Suppressor macrophage (primary cell): Measurements from ENCODE around the gene NCK2.

ENCODE experiments used
- DNase-seq, 4 experiments: peaks; one replicate each; pipeline ENCODE4 v3.0.0-alpha.2; 2020 to 2022
- total RNA-seq, 17 experiments: gene quantifications; one replicate each; lab custom pipeline; 2026; ENCODE audit warnings: mixed read lengths in 6 of 17, inconsistent platforms in 3 of 17; lab: John Stamatoyannopoulos, UW

The NCK2 gene
- 16.8 to 165 (median 31.2) reads per million in 17 experiments for total RNA-seq

DNA sequence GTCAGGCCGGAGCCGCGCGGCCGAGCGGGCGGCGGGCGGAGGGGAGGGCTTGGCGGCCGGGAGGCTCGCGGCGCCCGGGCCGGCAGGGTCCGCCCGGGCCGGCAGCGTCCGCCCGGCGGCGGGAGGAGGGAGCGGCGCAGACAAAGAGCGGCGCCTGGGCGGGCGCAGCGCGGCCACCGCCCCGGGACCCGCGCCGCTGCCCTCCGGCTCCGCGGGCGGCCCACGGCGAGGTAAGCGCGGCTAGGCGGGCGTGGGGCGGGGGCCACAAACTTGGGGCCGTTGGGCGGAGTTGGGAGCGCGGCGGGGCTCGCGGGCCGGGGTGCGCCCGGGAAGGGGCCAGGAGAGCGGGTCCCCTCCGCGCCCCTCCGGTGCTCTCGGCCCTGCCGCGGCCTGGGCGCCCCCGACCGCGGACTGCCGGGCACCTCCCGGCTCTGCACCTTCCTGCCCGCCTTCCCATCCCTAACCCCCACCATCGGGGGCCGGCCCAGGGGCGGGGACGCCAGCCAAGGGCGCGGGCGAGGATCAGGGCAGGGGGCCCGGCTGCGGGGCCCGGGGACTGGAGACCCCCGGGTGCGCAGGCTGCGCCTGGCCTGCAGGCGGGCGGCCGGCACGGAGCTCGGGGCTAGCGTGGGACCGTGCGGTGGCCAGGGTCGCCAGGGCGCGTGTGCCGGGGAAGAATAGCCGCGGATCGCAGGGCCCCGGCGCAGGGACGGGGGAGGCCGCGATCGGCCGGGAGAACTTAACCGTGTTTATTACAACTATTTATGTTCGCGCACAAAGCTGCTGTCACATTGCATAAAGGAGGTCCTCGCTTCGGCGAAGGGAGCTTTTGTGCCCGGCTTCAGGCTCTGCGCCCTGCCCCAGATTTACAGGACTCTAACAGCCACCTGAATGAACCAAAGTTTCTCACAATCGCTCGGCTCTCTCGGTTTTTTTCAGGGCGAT is at the start of gene NCK2:
TSS of gene NCK2 (plus strand) at position 4 of the 945 bp plus-strand sequence. CDS start 110,152 bp downstream, outside the sequence.
- peak; percentile 15 to 59 (median 30) for DNase-seq

DNA sequence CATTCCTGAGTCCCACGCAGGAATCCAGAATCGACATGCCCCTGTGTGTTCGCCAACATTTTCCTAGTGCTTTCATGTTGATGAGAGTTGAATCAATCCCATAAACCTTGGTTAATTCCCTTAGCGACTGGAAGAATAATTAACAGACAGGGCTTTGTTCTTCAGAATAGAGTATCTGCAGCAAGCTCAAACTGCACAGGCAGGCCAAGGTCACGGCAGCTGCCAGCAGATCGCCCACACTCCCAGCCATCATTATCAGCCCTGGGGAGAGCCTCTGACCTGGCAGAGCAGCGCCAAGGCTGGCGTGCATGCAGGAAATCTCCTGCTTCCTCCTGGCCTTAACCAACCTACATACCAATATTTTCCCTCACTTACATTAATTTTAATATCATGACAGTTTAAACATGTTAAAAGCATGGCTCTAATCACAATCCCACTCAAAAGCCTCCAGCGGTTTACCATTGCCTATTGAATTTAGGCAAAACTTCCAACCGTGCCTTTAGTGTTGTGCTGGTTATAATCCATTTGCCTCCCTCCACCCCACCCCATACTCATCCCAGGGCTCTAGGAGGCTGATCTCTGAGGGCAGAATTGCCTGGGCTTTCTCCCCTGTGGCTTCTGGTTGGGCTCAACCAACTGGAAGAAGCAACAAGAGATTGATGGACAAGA is 46.8 kb upstream of the NCK2 start:
- no peak for DNase-seq

GRCh38 chr2:105698820-105699219 is 45.9 kb upstream of the NCK2 start:
- no peak for DNase-seq

DNA sequence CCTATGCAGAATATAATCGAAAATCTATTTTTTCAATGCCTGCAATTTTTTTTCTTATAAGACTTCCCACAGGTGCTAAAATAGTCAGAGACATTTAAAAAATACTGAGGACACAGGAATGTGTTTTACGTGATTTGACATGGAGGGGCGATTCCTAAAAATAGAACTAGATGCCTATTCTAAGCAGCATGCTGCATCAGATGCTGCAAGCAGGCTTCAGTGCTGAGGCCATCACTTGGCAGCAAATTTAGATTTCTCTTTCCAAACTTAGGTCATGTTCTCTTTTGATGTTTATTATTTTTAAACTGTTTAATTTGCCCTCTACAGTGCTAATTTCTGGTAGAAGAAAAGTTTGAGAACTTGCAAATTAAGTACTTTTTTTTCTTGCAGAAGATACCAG is 43.7 kb upstream of the NCK2 start:
- DNase-seq = no peak

- DNase-seq = no peak
These were observed 36.0 kb upstream of the NCK2 start for GRCh38 chr2:105708697-105709096.

- no peak for DNase-seq
These were observed 33.3 kb upstream of the NCK2 start for GRCh38 chr2:105711394-105711793.

DNA sequence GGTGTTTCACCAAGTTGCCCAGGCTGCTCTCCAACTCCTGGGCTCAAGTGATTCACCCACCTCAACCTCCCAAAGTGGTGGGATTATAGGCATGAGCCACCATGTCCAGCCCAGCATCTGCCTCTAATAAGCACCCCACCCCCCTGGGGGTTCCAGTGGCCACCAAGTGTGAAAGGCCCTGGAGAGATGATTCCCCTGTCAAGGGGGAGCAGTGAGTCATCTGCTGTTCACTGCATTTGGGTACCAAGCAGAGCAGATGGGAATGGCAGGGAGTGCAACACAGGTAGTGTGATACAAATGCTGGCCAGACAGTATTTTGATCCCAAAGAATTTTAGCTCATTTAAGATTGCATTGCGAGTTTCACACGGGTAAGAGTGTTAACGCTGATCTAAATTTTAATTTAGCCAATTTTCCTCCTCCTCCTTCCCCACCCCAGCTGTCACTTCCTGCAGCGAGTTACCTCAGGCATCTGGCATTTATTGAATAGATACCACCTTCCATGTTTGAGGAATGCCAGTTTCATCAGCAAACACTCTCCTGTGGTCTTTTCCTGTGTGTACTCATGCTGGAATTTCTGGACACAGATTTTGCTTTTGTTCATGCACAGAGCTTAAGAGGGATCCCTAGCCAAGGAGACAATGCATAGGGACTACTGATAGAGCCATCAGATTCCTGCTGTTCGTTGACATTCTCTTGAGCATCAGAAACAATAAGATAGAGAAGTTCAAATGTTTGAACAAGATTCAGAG is 32.4 kb upstream of the NCK2 start:
- DNase-seq = no peak

DNA sequence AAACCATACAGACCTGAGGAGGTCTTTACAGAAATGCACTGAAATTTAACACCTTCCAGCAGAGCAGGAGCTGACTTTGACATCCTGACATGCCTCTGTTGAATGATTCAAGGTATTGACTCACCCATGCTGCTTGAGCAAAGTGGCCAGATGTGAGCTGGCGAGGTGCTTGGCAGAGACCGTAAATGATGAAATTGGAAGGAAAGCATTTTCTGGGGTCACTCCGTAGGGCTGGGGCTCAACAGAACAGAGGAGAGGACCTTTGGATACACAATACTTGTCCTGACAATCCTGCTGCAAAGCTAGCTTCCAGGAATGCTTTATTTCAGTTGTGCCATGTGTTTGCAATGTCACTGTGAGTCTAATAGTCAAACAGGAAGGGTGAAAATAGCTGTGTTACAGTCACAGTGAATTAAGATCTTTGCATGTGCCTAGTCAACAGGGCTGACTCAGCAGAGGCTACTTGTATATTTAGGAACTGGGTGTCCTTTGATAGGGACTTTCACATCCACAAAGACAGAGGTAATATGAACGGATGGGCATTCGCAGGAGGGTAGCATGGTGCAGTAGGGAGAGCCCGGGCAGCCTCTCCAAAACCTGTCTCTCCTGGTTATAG is 31.6 kb upstream of the NCK2 start:
- peak; percentile 30 to 78 (median 60) for DNase-seq

GRCh38 chr2:105714141-105714540 is 30.6 kb upstream of the NCK2 start:
- no peak for DNase-seq

- peak; percentile 35 to 53 (median 44) for DNase-seq
These were observed 25.7 kb upstream of the NCK2 start for GRCh38 chr2:105718846-105719481.

DNA sequence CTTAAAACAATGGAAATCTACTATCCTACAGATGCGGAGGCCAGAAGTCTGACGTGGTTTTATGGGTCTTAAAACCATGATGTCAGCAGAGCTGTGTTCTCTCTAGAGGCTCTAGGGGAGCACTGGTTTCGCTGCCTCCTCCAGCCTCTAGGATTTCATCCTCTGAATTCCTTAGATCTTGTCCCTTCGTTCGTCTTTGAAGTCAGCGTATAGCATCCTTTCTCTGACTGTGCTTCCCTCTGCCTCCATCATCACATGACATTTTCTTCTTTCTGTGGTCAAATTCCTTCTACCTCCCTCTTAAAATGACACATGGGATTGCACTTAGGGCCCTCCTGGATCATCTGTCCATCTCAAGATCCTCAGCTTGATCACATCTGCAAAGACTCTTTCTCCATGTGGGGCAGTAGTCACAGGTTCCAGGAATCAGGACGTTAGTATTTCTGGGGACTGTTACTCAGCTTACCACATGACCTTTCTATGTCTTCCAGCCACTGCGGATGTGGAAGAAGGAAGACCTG is 22.7 kb upstream of the NCK2 start:
- DNase-seq = no peak

DNA sequence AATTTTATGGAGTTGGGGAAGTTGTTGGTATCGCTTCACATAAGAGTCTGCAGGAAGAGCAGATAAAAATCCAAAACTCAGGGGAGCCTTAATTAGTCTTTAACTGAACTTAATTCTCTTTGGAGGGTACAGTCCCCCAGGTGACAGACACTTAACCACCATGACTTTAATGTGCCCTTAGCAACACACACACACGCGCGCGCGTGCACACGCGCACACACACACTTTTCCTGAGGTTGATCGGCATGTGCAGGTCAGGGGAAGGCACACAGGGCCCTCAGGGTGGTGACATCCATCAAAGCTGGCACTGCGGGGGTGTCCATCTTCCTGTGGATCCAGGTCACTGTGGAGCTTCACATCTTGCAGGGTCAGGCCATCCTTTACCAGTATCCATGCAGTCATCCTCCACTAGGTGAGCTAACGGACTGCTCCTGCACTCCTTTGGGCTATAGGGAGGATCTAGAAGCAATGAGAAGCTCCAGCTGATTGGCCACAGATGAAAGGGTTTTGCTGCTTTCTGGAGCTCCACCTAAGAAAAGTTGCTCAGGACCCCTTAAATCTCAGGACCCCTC is 21.9 kb upstream of the NCK2 start:
- no peak for DNase-seq

GRCh38 chr2:105723431-105723830 is 21.3 kb upstream of the NCK2 start:
- DNase-seq = no peak

- DNase-seq = no peak
These were observed 19.3 kb upstream of the NCK2 start for GRCh38 chr2:105725388-105725787.

- no peak for DNase-seq
These were observed 14.5 kb upstream of the NCK2 start for GRCh38 chr2:105730170-105730569.

DNA sequence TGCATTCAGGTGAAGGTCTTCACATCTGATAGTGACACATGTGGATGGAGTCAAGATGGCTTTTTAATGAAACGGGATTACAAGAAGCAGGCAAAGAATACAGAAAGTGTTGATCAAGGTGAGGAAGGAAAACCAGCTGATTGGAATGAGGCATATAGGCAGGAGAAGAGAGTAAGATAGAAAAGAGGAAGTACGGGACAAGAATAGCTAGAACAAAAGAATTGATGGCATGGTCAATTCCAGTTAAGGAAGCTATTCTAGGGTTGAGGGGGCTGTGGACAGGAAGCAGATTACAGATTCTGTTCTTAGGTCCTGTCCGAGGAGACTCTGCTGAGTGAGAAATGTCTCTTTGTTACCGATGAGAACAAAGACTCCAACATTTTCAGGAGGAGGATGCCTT is 13.2 kb upstream of the NCK2 start:
- peak in 2 of 4 experiments; percentile 17 to 23 for DNase-seq

- no peak for DNase-seq
These were observed 12.6 kb upstream of the NCK2 start for GRCh38 chr2:105732101-105732500.

- no peak for DNase-seq
These were observed 11.6 kb upstream of the NCK2 start for GRCh38 chr2:105732955-105733607.

DNA sequence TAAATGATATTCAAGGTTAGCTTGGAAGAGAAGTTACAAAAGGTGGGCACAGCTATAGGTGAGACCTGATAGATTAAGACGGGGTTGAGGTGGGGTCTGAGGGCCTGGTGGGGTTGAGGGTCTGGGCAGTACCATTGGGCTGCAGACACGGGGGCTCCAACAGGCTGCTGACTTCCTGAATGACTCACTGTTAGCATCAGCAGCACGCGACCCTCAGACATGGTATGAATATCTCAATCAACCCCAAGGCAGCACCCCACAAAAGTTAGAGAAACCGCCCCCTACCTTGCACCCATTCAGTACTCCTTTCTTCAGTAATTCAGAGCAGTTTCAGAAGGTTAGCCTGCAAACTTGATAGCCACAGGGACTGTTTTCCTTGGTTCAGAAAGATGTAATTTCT is 10.8 kb upstream of the NCK2 start:
- no peak for DNase-seq

DNA sequence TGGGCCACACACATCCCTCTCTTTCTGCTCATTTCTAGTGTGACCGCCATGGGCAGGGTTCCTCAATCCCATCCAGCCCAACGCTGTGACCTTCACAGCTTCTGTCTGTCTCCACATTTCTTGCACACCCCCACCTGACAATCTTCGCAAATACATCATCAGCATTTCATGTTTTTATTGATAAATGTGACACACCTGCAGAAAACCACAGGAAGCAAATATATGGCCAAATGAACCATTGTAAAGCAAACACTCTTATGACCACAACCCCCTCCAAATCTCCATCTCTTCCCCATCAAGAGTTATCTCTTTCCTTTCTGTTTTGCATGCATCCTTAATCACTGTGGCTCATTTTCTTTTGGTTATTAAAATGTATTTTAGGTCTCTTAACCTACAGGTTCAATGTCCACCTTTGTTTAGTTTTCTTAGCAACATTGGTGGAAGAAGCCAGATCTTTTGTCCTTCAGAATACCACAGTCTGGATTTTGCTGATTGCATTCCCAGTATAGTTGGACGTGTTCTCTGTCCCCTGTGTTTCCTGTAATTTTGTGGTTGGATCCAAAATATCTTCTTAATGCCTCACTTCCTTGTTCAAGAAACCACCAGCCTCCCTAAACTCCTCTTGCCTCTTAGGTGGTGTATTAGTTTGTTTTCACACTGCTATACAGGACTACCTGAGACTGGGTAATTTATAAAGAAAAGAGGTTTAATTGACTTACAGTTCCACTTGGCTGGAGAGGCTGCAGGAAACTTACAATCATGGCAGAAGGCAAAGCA is 9.8 kb upstream of the NCK2 start:
- no peak for DNase-seq
